ENCODE results near the gene XIRP2. TPM values are rescaled to one million over a fixed set of nuclear protein-coding genes. Genes with fewer than 3 reads are reported as not detected.

The XIRP2 gene
- total and polyA plus RNA-seq, 2 of the 13 experiments (the other 11 are each of a cell fraction or from before 2014, with no cell fraction given), result 0.04 to 0.05 TPM

DNA sequence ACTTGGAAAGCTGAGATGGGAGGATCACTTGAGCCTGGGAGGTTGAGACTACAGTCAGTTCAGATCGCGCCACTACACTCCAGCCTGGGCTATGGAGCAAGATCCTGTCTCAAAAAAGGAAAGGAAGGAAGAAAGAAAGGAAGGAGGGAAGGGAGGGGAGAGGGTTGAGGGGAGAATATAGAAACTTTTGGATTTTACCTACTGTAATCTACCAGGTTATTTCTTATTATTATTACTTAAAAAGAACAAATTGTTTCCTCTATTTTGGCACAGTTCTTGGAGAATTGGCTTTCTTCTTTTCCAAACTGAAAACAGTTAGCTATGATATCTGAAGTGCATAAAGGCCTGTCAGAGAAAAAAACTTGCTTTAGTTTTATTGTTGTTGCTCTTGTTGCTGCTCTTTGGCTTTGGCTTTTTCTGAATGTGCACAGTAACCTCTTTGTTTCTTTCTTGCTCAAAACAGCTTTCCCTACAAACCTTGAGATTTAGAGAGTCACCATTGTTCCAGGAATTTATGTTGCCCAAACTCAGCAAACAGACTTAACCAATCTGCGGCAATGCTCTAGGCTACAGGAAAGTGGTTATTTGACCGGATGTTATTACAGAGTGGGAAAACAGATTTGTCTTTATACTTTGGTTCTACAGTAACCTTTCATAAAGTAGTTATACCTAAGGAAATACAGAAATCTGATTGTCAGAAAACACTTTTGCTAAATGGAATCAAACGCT is 214.9 kb downstream of the XIRP2 start (continued):
- TF ChIP-seq, protein P1, sequence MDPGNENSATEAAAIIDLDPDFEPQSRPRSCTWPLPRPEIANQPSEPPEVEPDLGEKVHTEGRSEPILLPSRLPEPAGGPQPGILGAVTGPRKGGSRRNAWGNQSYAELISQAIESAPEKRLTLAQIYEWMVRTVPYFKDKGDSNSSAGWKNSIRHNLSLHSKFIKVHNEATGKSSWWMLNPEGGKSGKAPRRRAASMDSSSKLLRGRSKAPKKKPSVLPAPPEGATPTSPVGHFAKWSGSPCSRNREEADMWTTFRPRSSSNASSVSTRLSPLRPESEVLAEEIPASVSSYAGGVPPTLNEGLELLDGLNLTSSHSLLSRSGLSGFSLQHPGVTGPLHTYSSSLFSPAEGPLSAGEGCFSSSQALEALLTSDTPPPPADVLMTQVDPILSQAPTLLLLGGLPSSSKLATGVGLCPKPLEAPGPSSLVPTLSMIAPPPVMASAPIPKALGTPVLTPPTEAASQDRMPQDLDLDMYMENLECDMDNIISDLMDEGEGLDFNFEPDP (CRISPR knock-in tag; conservative IDR thresholded peaks at IDR 0.05), result no peak
- TF ChIP-seq KDM5A (IDR thresholded peaks at IDR 0.05; ENCODE audit: borderline replicate concordance, low read length), result no peak
- no peak for TF ChIP-seq CAMTA2 (CRISPR knock-in tag; IDR thresholded peaks at IDR 0.05; ENCODE audit: borderline replicate concordance)
- 0 out of 2 replicates have a peak, but pooled peaks have one; percentile 26 for TF ChIP-seq ZSCAN12 (CRISPR knock-in tag; IDR thresholded peaks at IDR 0.05)
- TF ChIP-seq YEATS4 (CRISPR knock-in tag; IDR thresholded peaks at IDR 0.05; ENCODE audit: borderline replicate concordance), result no peak
- TF ChIP-seq ZBTB8A (CRISPR knock-in tag; IDR thresholded peaks at IDR 0.05; ENCODE audit: borderline replicate concordance, low read depth), result no peak
- TF ChIP-seq HNRNPK (IDR thresholded peaks at IDR 0.05; ENCODE audit: low read depth, low read length, poor library complexity, severe bottlenecking), result peak; percentile 66
- peak; percentile 89; the same call in 1 of the 2 replicates for TF ChIP-seq RCOR2 (CRISPR knock-in tag; IDR thresholded peaks at IDR 0.05)
- TF ChIP-seq RFX3 (CRISPR knock-in tag; IDR thresholded peaks at IDR 0.05), result no peak
- no peak for TF ChIP-seq ETV6 (CRISPR knock-in tag; conservative IDR thresholded peaks at IDR 0.05)
- TF ChIP-seq, protein P2, sequence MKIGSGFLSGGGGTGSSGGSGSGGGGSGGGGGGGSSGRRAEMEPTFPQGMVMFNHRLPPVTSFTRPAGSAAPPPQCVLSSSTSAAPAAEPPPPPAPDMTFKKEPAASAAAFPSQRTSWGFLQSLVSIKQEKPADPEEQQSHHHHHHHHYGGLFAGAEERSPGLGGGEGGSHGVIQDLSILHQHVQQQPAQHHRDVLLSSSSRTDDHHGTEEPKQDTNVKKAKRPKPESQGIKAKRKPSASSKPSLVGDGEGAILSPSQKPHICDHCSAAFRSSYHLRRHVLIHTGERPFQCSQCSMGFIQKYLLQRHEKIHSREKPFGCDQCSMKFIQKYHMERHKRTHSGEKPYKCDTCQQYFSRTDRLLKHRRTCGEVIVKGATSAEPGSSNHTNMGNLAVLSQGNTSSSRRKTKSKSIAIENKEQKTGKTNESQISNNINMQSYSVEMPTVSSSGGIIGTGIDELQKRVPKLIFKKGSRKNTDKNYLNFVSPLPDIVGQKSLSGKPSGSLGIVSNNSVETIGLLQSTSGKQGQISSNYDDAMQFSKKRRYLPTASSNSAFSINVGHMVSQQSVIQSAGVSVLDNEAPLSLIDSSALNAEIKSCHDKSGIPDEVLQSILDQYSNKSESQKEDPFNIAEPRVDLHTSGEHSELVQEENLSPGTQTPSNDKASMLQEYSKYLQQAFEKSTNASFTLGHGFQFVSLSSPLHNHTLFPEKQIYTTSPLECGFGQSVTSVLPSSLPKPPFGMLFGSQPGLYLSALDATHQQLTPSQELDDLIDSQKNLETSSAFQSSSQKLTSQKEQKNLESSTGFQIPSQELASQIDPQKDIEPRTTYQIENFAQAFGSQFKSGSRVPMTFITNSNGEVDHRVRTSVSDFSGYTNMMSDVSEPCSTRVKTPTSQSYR (CRISPR knock-in tag; IDR thresholded peaks at IDR 0.05; ENCODE audit: borderline replicate concordance), result peak; percentile 61; the same call in 1 of the 2 replicates
- TF ChIP-seq HES4 (CRISPR knock-in tag; IDR thresholded peaks at IDR 0.05; ENCODE audit: borderline replicate concordance), result no peak
- TF ChIP-seq ZNF543 (CRISPR knock-in tag; IDR thresholded peaks at IDR 0.05), result no peak
- TF ChIP-seq ZNF136 (CRISPR knock-in tag; IDR thresholded peaks at IDR 0.05; ENCODE audit: low read depth), result no peak
- no peak for TF ChIP-seq ZFAT (CRISPR knock-in tag; conservative IDR thresholded peaks at IDR 0.05)
- TF ChIP-seq ZNF333 (CRISPR knock-in tag; IDR thresholded peaks at IDR 0.05; ENCODE audit: borderline replicate concordance), result no peak
- TF ChIP-seq, protein P3, sequence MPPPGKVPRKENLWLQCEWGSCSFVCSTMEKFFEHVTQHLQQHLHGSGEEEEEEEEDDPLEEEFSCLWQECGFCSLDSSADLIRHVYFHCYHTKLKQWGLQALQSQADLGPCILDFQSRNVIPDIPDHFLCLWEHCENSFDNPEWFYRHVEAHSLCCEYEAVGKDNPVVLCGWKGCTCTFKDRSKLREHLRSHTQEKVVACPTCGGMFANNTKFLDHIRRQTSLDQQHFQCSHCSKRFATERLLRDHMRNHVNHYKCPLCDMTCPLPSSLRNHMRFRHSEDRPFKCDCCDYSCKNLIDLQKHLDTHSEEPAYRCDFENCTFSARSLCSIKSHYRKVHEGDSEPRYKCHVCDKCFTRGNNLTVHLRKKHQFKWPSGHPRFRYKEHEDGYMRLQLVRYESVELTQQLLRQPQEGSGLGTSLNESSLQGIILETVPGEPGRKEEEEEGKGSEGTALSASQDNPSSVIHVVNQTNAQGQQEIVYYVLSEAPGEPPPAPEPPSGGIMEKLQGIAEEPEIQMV (CRISPR knock-in tag; IDR thresholded peaks at IDR 0.05; ENCODE audit: low read depth), result no peak
- TF ChIP-seq SAFB2 (CRISPR knock-in tag; IDR thresholded peaks at IDR 0.05; ENCODE audit: borderline replicate concordance, low read depth), result no peak
- TF ChIP-seq ZNF205 (CRISPR knock-in tag; IDR thresholded peaks at IDR 0.05), result no peak
- no peak for TF ChIP-seq ZNF605 (CRISPR knock-in tag; IDR thresholded peaks at IDR 0.05)
- no peak for TF ChIP-seq ZNF703 (CRISPR knock-in tag; IDR thresholded peaks at IDR 0.05; ENCODE audit: borderline replicate concordance)
